Measurements from ENCODE around the gene NOL9.
A peak's percentile ranks its signal among the peaks of the same experiment; 100 is the strongest.

Gene NOL9

DNA sequence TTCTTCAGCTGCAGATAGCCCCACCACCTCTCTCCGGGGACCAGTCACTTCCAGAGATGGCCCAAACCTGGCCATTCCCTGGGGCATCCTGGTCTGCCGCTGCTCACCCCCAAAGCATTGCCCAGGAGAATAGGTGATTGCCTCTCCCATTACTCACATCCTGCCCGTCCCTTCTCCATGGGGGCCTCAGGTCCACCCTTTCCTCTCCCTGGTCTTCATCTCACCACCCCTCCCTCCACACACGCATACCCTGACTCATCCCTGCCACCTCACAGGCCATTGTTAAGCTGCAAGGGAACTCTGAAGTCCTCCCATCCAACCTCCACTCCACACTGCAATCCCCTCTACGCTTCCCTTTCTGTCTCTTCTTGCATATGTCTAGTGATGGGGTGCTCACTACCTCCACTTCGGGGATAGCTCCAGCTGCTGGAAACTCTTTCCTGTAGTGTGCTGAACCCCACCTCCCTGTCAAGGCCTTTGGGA lies 62.8 kb downstream of the NOL9 start, which contains the start of gene PLEKHG5:
Gene PLEKHG5, minus strand, starts transcription at position 188 of the 483 bp plus-strand sequence. CDS start 14,096 bp downstream, outside the sequence.
- peak within 1 kb of the TSS; percentile 48 to 57 (median 49) for H3K27ac Mint-ChIP-seq

DNA sequence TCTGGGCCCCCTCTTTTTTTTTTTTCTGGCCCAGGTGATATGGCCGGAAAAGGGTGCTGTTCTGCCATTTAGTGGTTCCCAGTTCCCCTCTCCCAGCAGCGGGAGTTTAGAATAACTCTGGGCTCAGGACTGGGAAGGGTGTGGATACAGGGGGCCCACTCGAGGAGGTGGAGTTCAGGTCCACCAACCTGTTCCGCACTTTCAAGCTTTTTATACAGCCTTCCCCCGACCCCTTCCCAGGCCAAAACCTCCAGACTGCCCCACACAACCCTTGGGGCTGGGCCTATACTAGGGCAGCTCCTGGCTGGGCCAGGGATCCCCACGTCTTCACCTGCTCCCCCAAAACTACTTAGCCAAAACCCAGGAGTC lies 63.2 kb downstream of the NOL9 start:
- Mint-ChIP-seq H3K4me1 (peaks cover 17% of the 10 kb centered on the region), H3K27ac (peak overlapping the region; percentile 48 to 57 (median 49)), H3K9me3 (no peaks in the 10 kb centered on the region), H3K4me3 (peak overlapping the region; percentile 80 to 83 (median 82)), H3K27me3 (ENCODE audit: low read depth) (peaks cover 18% of the 10 kb centered on the region), H3K36me3 (ENCODE audit: low read depth) (no peaks in the 10 kb centered on the region)
- TF ChIP-seq, protein P1, sequence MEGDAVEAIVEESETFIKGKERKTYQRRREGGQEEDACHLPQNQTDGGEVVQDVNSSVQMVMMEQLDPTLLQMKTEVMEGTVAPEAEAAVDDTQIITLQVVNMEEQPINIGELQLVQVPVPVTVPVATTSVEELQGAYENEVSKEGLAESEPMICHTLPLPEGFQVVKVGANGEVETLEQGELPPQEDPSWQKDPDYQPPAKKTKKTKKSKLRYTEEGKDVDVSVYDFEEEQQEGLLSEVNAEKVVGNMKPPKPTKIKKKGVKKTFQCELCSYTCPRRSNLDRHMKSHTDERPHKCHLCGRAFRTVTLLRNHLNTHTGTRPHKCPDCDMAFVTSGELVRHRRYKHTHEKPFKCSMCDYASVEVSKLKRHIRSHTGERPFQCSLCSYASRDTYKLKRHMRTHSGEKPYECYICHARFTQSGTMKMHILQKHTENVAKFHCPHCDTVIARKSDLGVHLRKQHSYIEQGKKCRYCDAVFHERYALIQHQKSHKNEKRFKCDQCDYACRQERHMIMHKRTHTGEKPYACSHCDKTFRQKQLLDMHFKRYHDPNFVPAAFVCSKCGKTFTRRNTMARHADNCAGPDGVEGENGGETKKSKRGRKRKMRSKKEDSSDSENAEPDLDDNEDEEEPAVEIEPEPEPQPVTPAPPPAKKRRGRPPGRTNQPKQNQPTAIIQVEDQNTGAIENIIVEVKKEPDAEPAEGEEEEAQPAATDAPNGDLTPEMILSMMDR (IDR thresholded peaks at IDR 0.05; ENCODE audit: unreplicated experiment in 3 of 3): no peak

More for the DNA sequence above, 62.8 kb downstream of the NOL9 start, which contains the start of gene PLEKHG5:
- H3K36me3 Mint-ChIP-seq (ENCODE audit: low read depth): no peaks in the 10 kb centered on the region
- peak within 1 kb of the TSS; percentile 80 to 83 (median 82) for H3K4me3 Mint-ChIP-seq
- TF ChIP-seq, protein P1 (IDR thresholded peaks at IDR 0.05; ENCODE audit: unreplicated experiment in 3 of 3): no peak
- H3K27me3 Mint-ChIP-seq (ENCODE audit: low read depth): peaks cover 16% of the 10 kb centered on the region
- peaks cover 16% of the 10 kb centered on the region for H3K4me1 Mint-ChIP-seq
- no peaks in the 10 kb centered on the region for H3K9me3 Mint-ChIP-seq

DNA sequence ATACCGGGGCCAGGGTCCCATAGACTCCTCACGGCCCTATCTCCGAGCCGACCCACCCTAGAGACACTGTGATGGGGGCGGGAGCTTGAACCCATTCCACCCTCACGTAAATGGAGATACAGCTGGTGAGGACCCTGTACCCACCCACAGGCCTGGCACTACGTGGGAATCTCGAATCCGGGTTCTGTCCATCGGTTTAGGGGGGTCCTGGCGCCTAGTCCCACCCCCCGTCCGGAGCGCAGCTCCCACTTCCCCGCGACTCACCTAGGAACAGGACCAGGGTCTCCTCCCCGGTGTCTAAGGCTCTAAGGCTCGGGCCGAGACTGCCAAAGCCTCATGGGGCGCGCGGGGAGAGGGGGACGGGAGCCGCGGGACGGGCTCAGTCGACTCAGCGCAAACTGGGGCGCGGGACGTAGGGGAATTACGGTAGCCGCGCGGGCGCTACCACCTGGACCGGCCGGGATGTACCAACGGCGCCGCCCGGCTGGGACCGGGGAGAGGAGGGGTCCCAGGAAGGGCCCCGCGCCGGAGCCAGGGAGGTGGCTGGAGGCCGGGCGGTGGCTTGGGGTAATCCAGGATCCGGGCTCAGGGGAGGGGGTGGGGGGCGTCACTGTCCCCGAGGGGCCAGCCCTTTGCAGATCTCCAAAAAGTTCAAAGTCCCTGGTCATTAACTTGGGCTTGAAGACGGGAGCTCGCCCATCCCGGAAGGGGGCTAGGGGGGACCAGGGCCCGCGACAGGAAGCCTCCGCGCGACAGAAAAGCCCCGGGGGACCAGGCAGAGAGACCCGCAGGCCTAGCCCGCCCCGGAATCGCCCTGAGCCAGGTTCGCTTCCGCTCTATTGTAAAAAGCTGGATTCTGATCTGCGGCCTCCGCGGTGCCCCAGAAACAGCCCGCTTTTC lies 63.9 kb downstream of the NOL9 start:
- Mint-ChIP-seq H3K36me3 (ENCODE audit: low read depth) (no peaks in the 10 kb centered on the region), H3K4me1 (peaks cover 17% of the 10 kb centered on the region), H3K4me3 (peak overlapping the region; percentile 80 to 83 (median 82)), H3K9me3 (no peaks in the 10 kb centered on the region), H3K27me3 (ENCODE audit: low read depth) (peaks cover 15% of the 10 kb centered on the region), H3K27ac (no peak overlapping the region)
- TF ChIP-seq, protein P1 (IDR thresholded peaks at IDR 0.05; ENCODE audit: unreplicated experiment in 3 of 3): peak; percentile 0 to 49 (median 26)

DNA sequence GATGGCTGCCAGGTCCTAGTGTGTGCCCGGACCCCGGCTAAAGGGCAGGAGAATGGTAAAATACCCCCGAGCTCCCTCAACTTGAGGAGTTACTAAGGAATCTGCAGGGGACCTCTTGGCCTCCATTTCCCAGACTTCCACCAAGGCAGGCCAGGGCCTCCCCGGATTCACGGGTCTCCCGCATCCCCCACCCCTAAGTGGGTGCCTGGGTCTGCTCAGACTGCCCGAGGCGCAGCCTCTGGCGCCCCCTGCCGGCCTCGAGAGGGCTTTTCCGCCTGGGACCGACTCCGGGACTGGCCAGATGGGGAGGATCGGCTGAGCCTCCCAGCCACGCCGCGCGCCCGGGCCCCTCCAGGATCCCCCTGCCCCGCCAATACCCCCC lies 64.5 kb downstream of the NOL9 start:
- H3K27me3 Mint-ChIP-seq (ENCODE audit: low read depth): peaks cover 15% of the 10 kb centered on the region
- no peak overlapping the region for H3K27ac Mint-ChIP-seq
- TF ChIP-seq, protein P1 (IDR thresholded peaks at IDR 0.05; ENCODE audit: unreplicated experiment in 3 of 3): peak; percentile 90 to 96 (median 95)
- no peaks in the 10 kb centered on the region for H3K36me3 Mint-ChIP-seq (ENCODE audit: low read depth)
- H3K9me3 Mint-ChIP-seq: no peaks in the 10 kb centered on the region
- peaks cover 17% of the 10 kb centered on the region for H3K4me1 Mint-ChIP-seq
- H3K4me3 Mint-ChIP-seq: peak overlapping the region; percentile 70 to 80 (median 76)

DNA sequence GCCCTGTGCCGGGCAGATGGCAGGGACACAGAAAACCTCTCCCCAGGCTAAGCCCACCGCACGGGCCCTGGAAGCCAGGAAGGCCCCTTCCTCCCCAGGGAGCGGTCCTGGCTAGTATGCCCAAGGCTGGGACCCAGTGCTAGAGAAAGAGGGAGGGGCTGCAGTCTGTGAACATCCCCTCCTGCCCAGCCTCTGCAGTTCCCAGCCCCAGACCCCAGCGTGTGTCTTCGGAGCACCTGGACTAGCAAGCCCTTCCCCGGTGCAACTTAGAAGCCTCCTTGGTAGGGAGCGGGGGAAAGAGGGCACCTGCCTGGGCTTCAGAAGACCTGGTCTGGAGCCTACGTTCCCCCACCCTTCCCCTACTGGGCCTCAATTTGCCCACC lies 64.9 kb downstream of the NOL9 start:
- Mint-ChIP-seq H3K27me3 (ENCODE audit: low read depth) (peaks cover 15% of the 10 kb centered on the region), H3K4me3 (peak overlapping the region; percentile 70 to 80 (median 76)), H3K27ac (no peak overlapping the region), H3K4me1 (peaks cover 17% of the 10 kb centered on the region), H3K36me3 (ENCODE audit: low read depth) (no peaks in the 10 kb centered on the region), H3K9me3 (no peaks in the 10 kb centered on the region)
- TF ChIP-seq, protein P1 (IDR thresholded peaks at IDR 0.05; ENCODE audit: unreplicated experiment in 3 of 3): no peak

Measured in nephron (organoid).